Osteocyte (in vitro differentiated cells): ENCODE results near the gene GNAZ. TPM values are rescaled to one million over a fixed set of nuclear protein-coding genes. Genes with fewer than 3 reads are reported as not detected.

Experiments
- DNase-seq: peaks from one replicate; pipeline ENCODE4 v3.0.0; 2021; ENCODE audit warnings: mixed read lengths; ENCODE audit not compliant: unreplicated experiment; ENCODE audit errors: extremely low spot score
- H3K27ac Mint-ChIP-seq: one replicate; pipeline ENCODE4 v1.8.0; 2021; ENCODE audit warnings: mild to moderate bottlenecking, mixed read lengths; ENCODE audit not compliant: unreplicated experiment
- H3K27me3 Mint-ChIP-seq: one replicate; pipeline ENCODE4 v1.8.0; 2021; ENCODE audit warnings: mixed read lengths; ENCODE audit not compliant: unreplicated experiment
- H3K36me3 Mint-ChIP-seq: one replicate; pipeline ENCODE4 v1.8.0; 2021; ENCODE audit warnings: mixed read lengths; ENCODE audit not compliant: unreplicated experiment
- H3K4me1 Mint-ChIP-seq: one replicate; pipeline ENCODE4 v1.8.0; 2021; ENCODE audit warnings: mixed read lengths; ENCODE audit not compliant: unreplicated experiment
- H3K4me3 Mint-ChIP-seq: one replicate; pipeline ENCODE4 v1.8.0; 2021; ENCODE audit warnings: mild to moderate bottlenecking, moderate library complexity, mixed read lengths; ENCODE audit not compliant: unreplicated experiment
- H3K9me3 Mint-ChIP-seq: one replicate; pipeline ENCODE4 v1.8.0; 2021; ENCODE audit warnings: mixed read lengths; ENCODE audit not compliant: unreplicated experiment
- total RNA-seq: library from RNA; stranded (reverse); gene quantifications from 2 replicates; pipeline ENCODE4 v1.2.1, GENCODE V29; 2021
- TF ChIP-seq, protein P1 (sequence below): fragments of 200-600 bp; sonication (generic); IDR thresholded peaks from 2 replicates; pipeline ENCODE4 v1.5.0; 2021; ENCODE audit warnings: antibody characterized with exemption, mild to moderate bottlenecking, moderate library complexity

GNAZ gene
- total RNA-seq, 1 donor from 2014 or later, result 2.9 TPM

DNA sequence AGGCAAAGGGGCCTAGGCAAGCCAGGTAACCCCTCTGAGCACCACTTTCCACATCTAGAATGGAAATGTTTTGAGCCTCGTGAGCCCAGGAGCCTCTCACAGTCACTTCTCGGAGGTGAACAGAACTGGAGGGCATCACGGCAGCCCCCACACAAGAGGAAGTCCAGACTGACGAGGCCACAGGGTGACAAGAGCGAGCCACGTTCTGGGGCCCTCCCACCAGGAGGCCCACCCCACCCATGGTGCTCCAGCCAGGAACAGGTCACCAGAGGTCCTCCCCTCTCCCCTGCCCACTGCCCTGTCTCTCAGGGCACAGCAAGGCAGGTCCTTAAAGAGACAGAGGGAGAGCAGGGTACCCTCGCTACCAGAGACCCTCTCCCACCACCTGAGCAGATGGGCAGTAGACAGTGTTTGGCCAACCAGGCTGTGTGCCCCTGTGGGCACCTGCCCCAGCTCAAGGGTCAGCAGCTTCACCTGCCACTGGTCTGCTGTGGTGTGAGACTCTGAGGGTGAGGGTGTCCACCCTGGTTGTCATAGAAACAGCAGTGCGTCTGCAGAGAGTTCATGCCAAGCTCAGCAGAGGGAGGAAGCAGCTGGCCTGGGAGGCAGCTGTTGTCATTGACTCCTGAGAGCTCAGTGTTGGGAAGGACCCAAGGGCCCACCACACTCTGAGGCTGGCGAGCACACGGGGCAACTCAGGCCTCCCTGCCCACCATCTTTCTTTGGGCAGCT is 40.0 kb downstream of the GNAZ start:
- H3K27me3 Mint-ChIP-seq, result no peaks in the 10 kb centered on the region
- peaks cover 9% of the 10 kb centered on the region for H3K4me1 Mint-ChIP-seq
- H3K27ac Mint-ChIP-seq, result no peak overlapping the region
- TF ChIP-seq, protein P1, sequence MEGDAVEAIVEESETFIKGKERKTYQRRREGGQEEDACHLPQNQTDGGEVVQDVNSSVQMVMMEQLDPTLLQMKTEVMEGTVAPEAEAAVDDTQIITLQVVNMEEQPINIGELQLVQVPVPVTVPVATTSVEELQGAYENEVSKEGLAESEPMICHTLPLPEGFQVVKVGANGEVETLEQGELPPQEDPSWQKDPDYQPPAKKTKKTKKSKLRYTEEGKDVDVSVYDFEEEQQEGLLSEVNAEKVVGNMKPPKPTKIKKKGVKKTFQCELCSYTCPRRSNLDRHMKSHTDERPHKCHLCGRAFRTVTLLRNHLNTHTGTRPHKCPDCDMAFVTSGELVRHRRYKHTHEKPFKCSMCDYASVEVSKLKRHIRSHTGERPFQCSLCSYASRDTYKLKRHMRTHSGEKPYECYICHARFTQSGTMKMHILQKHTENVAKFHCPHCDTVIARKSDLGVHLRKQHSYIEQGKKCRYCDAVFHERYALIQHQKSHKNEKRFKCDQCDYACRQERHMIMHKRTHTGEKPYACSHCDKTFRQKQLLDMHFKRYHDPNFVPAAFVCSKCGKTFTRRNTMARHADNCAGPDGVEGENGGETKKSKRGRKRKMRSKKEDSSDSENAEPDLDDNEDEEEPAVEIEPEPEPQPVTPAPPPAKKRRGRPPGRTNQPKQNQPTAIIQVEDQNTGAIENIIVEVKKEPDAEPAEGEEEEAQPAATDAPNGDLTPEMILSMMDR, result no peak
- H3K9me3 Mint-ChIP-seq, result no peaks in the 10 kb centered on the region
- H3K36me3 Mint-ChIP-seq, result no peaks in the 10 kb centered on the region
- DNase-seq, result no peak
- H3K4me3 Mint-ChIP-seq, result no peak overlapping the region

DNA sequence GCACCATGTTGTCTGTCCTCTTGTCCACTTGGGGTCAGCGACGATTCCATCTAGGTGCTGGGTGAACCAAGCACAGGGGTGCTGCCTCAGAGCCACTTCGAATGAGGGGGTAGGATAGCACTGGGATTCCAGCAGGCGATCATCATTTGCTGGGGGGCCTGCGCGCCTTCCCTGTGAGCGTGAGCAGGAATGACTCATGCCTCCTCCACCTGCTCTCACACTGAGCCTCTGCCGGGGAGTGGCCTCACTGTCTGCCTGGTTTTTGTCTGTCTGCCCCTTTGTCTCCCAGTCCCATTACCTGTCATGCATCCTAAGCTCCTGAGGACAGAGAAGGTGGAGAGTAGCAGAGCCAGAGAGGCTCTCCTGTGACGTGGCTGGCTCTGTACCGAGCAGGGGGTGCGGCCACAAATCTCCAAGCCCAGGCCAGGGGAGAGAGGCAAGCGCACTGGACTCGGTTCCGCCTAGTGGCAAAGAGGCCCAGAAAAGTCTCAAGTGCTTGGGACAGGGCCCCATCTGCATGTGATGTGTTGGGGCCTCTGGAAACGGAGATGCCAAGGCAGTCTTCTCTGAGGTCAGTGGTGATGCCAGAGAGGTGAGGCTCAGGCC is 40.7 kb downstream of the GNAZ start:
- H3K36me3 Mint-ChIP-seq, result no peaks in the 10 kb centered on the region
- peaks cover 8% of the 10 kb centered on the region for H3K4me1 Mint-ChIP-seq
- TF ChIP-seq, protein P1, result no peak
- DNase-seq, result no peak
- H3K27ac Mint-ChIP-seq, result no peak overlapping the region
- H3K27me3 Mint-ChIP-seq, result no peaks in the 10 kb centered on the region
- no peak overlapping the region for H3K4me3 Mint-ChIP-seq
- no peaks in the 10 kb centered on the region for H3K9me3 Mint-ChIP-seq

DNA sequence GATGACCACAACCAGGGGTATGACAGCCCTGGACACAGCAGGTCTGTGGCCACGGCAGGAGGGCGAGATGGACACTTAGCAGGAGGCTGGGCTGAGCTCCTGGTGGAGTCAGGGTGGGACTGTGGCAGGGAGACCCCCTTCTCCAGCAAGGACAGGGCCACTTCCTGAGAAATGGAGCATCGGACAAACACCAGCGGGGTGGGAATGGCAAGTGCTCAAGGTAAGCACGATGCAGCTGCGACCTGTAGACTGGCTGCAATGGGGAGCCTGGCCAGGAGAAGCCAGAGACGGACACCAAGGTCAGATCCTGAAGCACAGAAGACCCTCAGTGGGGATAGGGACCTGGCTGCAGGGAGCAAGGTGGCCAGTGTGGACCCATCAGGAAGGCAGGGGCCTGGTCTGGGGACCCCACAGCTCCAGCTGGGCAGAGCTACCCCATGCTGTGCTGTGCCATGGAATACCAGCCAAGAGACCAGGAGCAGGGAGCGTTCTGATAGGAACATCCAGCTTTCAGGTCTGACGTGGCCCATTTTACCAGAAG is 42.2 kb downstream of the GNAZ start:
- TF ChIP-seq, protein P1, result no peak
- H3K4me1 Mint-ChIP-seq, result peaks cover 5% of the 10 kb centered on the region
- H3K27me3 Mint-ChIP-seq, result no peaks in the 10 kb centered on the region
- H3K36me3 Mint-ChIP-seq, result no peaks in the 10 kb centered on the region
- DNase-seq, result no peak
- H3K9me3 Mint-ChIP-seq, result no peaks in the 10 kb centered on the region
- no peak overlapping the region for H3K4me3 Mint-ChIP-seq
- H3K27ac Mint-ChIP-seq, result no peak overlapping the region

DNA sequence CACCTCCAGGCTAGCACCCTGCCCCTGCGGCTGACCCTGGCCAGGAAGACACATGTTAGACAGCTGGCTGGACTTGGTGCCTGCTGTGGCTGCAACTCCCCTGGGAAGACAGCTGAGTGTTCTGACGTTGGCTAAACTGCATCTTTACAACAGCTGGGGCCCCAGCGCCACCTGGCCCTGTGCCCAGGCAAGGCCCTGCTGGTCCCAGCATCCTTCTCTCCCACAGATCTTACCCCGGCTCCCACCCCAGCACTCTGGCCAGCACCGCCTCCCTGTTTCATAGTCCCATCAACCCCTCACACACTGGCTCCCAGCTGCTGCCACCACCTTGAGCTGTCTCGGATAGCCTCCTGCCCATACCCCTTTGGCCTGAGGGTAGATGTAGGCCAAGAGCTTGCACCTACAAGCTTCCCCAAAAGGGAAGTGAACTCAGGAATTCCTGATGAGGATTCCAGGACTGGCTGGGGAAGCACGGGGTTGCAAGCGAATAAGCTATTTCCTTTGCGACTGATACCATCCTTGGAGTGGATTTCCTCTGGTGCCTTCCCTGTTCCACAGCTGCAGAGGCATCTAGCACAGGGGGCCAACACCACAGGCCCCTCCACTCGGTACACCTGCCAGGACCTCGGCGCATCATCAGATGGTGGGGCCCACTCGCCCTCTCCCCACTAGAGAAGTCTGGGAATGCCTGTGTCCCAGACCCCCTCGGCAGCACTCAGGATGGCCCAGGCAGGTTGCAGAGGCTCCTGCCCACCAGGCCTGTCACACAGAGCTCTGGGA is 42.9 kb downstream of the GNAZ start:
- Mint-ChIP-seq H3K27me3 (no peaks in the 10 kb centered on the region), H3K36me3 (no peaks in the 10 kb centered on the region), H3K27ac (no peak overlapping the region), H3K9me3 (no peaks in the 10 kb centered on the region), H3K4me3 (no peak overlapping the region), H3K4me1 (peaks cover 5% of the 10 kb centered on the region)
- DNase-seq, result no peak
- TF ChIP-seq, protein P1, result no peak
